GM18870 (cell line): ENCODE results near the gene POC1A.

ENCODE experiments used
- ATAC-seq: cut with Tn5 transposase; IDR thresholded peaks from one replicate; pipeline ENCODE4 v1.9.1; 2021; ENCODE audit warnings: moderate library complexity; ENCODE audit not compliant: unreplicated experiment

POC1A gene

DNA sequence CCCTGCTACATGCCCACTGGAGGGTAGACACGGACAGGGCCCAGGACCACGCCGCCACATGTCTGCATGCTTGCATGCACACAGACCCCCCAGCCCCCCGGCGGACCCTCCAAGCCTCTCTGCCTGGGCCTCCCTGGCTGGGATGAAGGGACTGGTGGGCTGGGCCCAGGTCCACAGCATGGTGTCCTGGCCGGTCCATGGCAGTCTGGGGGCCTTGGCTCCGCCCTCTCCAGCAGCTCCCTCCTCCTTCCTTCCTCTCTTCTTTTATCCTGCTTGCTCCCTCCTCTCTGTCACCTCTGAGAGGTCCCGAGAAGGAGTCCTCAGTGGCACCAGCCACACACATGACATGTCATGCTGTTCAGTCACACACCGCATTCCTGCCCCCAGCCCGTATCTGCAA lies 122.3 kb downstream of the POC1A start:
- ATAC-seq: no peak

DNA sequence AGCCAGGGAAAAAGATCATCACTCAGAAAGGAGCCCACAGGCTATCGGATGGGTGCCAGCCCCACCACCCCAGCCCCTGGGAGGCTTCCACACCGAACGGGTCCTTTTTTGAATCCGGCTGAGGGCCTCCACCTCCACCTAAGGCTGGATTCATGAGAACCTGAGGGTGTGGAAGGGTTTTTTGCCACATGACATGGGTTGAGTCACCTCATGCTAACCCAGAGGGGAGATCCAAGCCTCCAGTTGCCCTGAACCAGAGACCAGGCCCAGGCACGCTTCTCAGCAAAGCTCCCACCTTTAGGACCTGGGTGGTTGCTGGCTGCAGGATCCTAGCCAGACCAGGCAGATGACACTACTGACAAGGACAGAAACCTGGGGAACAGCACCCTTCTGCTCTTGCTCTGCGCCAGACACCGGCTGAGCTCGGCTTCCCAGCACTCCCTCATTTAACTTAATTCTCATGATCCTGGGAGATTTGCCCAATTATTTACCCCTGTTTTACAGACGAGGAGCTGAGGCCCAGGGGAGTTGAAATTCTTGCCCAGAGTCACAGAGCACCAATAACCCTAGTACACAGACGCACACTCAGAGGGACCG lies 123.4 kb downstream of the POC1A start:
- ATAC-seq: no peak

DNA sequence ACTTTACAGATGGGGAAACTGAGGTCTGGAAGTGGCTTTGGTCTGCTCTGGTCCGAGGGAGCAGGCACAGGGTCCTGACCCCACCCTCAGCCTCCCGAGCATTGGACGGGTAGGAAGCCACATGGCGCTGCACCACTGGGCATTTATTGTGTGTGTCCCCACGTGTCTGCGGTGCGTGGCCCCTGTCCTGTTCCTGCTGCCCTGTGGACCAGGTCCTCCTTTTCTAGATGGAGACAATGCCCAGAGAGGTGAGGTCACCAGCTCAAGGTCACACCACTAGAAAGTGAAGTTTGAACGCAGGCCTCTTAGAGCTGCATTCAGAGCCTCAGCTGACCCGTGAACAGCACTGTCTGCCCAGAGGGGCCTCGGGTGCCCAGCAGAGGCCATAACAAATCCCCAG lies 124.7 kb downstream of the POC1A start:
- no peak for ATAC-seq

DNA sequence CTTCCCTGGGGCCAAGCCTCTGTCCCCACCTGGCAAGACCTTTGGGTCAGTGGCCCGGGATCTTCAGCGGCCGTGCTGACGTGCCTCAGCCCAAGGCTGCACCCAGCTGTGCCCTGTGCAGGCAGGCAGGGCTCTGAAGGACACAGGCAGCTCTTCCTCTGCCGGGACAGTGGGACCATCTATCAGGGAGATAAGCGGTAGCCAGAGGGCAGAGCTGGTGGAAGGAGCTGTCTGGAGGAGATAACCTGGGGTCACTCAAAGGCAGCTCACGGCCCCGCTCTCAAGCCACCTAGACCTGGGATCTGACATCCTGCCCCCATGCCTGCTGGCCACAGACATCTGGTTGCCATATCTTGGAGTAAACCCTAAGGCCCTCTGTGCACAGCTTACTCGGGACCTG lies 125.2 kb downstream of the POC1A start:
- ATAC-seq: no peak

DNA sequence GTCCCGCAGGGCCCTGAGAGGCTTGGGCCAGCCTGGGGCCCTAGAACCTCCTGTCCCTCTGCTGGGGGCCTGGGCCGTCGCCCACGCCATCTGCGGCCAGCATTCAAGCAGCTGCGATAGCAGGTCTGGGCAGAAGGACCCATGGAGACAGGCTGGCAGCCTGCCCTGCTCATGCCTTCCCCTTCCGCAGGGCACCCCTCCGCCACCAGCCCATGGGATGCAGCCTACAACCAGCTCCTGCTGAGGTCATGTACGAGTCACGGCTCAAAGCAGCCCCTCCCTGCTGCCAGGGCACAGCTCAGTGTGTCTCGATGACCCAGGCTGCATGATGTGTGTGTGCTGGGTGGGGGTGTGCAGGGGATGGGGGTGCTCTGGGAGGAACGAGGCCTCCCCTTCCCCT lies 125.7 kb downstream of the POC1A start:
- ATAC-seq: no peak

DNA sequence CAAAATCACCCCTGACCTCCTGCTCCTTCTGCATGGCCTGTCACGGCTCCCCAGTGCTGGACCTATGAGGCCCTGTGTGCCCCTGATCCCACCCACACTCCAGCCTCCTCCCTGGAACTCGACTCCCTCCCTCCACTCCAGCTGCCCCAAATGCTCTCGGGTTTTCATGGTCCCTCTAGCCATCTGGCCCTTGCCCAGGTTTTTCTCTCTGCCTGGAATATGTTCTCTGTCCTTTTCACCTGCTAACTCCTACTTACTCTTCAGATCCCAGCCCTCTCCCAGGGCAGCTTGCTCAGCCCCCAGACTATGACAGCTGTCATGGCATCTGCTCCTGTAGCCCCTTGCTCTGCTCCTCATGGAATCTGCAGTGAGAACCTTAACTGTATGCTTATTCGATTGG lies 128.2 kb downstream of the POC1A start:
- ATAC-seq: no peak

DNA sequence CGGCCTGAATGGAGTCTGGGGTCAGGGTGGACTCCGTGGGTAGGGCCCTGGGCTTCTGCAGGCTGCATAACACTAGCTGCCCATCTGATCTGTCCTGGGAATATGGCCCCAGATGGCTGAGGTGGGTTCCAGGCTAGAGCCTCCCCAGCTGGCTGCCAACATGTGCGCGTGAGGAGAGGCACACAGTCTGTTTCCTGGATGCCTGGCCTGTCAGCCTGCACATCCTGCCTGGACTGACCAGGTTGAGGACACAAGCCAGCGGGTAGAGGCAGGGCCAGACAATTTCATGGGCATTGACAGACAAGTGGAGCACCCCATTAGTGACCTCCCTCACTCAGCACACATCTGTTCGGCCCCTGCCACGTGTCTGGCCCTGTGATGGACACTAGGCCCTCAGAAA lies 128.8 kb downstream of the POC1A start:
- no peak for ATAC-seq
